Peyer's patch (tissue), 4 donors: ENCODE data around the gene RALB. TPM values are rescaled to one million over a fixed set of nuclear protein-coding genes. Genes with fewer than 3 reads are reported as not detected.

Experiments used
- DNase-seq, 3 donors: peaks; one replicate each; pipeline ENCODE4 v3.0.0-alpha.2; 2017 to 2019
- H3K27ac ChIP-seq, 4 donors: fragments of 200-600 bp; sonication (generic); one replicate each; pipeline ENCODE4 v1.5.1; 2016 to 2019
- H3K27me3 ChIP-seq, 2 donors: fragments of 200-600 bp; sonication (generic); one replicate each; pipeline ENCODE4 v1.5.1; 2019
- H3K36me3 ChIP-seq, 3 donors: fragments of 200-600 bp; sonication (generic); one replicate each; pipeline ENCODE4 v1.5.1; 2016 to 2019
- H3K4me1 ChIP-seq, 4 donors: fragments of 200-600 bp; sonication (generic); one replicate each; pipeline ENCODE4 v1.5.1; 2016 to 2019
- H3K4me3 ChIP-seq, 4 donors: fragments of 200-600 bp; sonication (generic); 1 replicate in 3 of 4; 2 replicates in 1 of 4; pipeline ENCODE4 v1.5.1; 2016 to 2019; ENCODE audit warnings: mild to moderate bottlenecking in 1 of 4
- H3K9me3 ChIP-seq, 4 donors: fragments of 200-600 bp; sonication (generic); one replicate each; pipeline ENCODE4 v1.5.1; 2016 to 2019; ENCODE audit warnings: mild to moderate bottlenecking in 1 of 4
- CTCF ChIP-seq, 6 experiments: fragments of 450-650 bp in 4 of 6; fragments of 200-600 bp in 2 of 6; sonication (generic) in 1 of 6; IDR thresholded peaks; one replicate each; pipeline ENCODE4 v1.5.1; 2017 to 2019; ENCODE audit warnings: antibody characterized with exemption in 6 of 6, mild to moderate bottlenecking in 3 of 6, moderate library complexity in 1 of 6
- POLR2A ChIP-seq, 2 donors: fragments of 450-650 bp; IDR thresholded peaks; one replicate each; pipeline ENCODE4 v1.5.1; 2017; ENCODE audit warnings: antibody characterized with exemption in 2 of 2, mild to moderate bottlenecking in 2 of 2, moderate library complexity in 2 of 2
- total RNA-seq, 4 donors: library from RNA; depleted of rRNA; stranded (reverse); fragments of >200 nt; gene quantifications; one replicate each; pipeline ENCODE4 v1.1.0, GENCODE V29; 2016

The RALB gene
- total RNA-seq, 4 donors from 2014 or later = 49.3 to 61.9 (median 50.2) TPM

- H3K36me3 ChIP-seq = peaks cover 0 to 17% (median 0%) of the 10 kb centered on the region in 3 donors
- TF ChIP-seq CTCF (IDR thresholded peaks at IDR 0.05) (no peak), POLR2A (IDR thresholded peaks at IDR 0.05) (no peak)
- no peak for DNase-seq
Measured at GRCh38 chr2:120283649-120284048, 31.0 kb downstream of the RALB start.

GRCh38 chr2:120285056-120285455, 32.4 kb downstream of the RALB start:
- no peaks in the 10 kb centered on the region for H3K4me1 ChIP-seq

More at GRCh38 chr2:120283649-120284048, 31.0 kb downstream of the RALB start:
- H3K9me3 ChIP-seq = no peaks in the 10 kb centered on the region
- H3K4me3 ChIP-seq = no peak overlapping the region
- H3K27ac ChIP-seq = no peak overlapping the region
- H3K4me1 ChIP-seq = no peaks in the 10 kb centered on the region
- H3K27me3 ChIP-seq = no peaks in the 10 kb centered on the region

GRCh38 chr2:120287183-120288015, 34.7 kb downstream of the RALB start:
- TF ChIP-seq CTCF (IDR thresholded peaks at IDR 0.05) (no peak), POLR2A (IDR thresholded peaks at IDR 0.05) (no peak)
- Histone ChIP-seq H3K4me3 (no peak overlapping the region), H3K27me3 (no peaks in the 10 kb centered on the region), H3K9me3 (no peaks in the 10 kb centered on the region), H3K36me3 (peaks cover 0 to 25% (median 0%) of the 10 kb centered on the region in 3 donors), H3K4me1 (no peaks in the 10 kb centered on the region), H3K27ac (no peak overlapping the region)
- no peak for DNase-seq

More at GRCh38 chr2:120285056-120285455, 32.4 kb downstream of the RALB start:
- TF ChIP-seq CTCF (IDR thresholded peaks at IDR 0.05) = no peak
- TF ChIP-seq POLR2A (IDR thresholded peaks at IDR 0.05) = no peak
- Histone ChIP-seq H3K4me3 (no peak overlapping the region), H3K9me3 (no peaks in the 10 kb centered on the region), H3K27ac (no peak overlapping the region), H3K27me3 (no peaks in the 10 kb centered on the region), H3K36me3 (peaks cover 0 to 7% (median 0%) of the 10 kb centered on the region in 3 donors)
- DNase-seq = no peak

GRCh38 chr2:120288016-120288373, 35.3 kb downstream of the RALB start:
- H3K27me3 ChIP-seq = no peaks in the 10 kb centered on the region
- no peaks in the 10 kb centered on the region for H3K9me3 ChIP-seq
- H3K36me3 ChIP-seq = peaks cover 0 to 26% (median 0%) of the 10 kb centered on the region in 3 donors
- no peaks in the 10 kb centered on the region for H3K4me1 ChIP-seq
- TF ChIP-seq CTCF (IDR thresholded peaks at IDR 0.05) = no peak
- TF ChIP-seq POLR2A (IDR thresholded peaks at IDR 0.05) = no peak
- no peak for DNase-seq
- H3K27ac ChIP-seq = no peak overlapping the region
- no peak overlapping the region for H3K4me3 ChIP-seq

- H3K27ac ChIP-seq = no peak overlapping the region
- H3K4me1 ChIP-seq = no peaks in the 10 kb centered on the region
- no peak for TF ChIP-seq POLR2A (IDR thresholded peaks at IDR 0.05)
- no peak for TF ChIP-seq CTCF (IDR thresholded peaks at IDR 0.05)
- no peaks in the 10 kb centered on the region for H3K27me3 ChIP-seq
- H3K4me3 ChIP-seq = no peak overlapping the region
- H3K9me3 ChIP-seq = no peaks in the 10 kb centered on the region
- peaks cover 0 to 39% (median 0%) of the 10 kb centered on the region in 3 donors for H3K36me3 ChIP-seq
- no peak for DNase-seq
Measured at GRCh38 chr2:120289221-120289906, 36.7 kb downstream of the RALB start.
